ENCODE measurements around the gene NARF.

GRCh38 chr17:82446124-82446523, 12.4 kb upstream of the NARF start:
- TF ChIP-seq EZH2 (IDR thresholded peaks at IDR 0.05; ENCODE audit: borderline replicate concordance, insufficient read depth, low read depth, low read length, poor library complexity, severe bottlenecking) = no peak
- TF ChIP-seq CTCF (IDR thresholded peaks at IDR 0.05) = no peak
